ENCODE data around the gene TRIM23.

The TRIM23 gene

GRCh38 chr5:65651144-65651543 is 27.0 kb upstream of the TRIM23 start:
- no peaks in the 10 kb centered on the region for H3K27me3 ChIP-seq
- TF ChIP-seq, protein P1, sequence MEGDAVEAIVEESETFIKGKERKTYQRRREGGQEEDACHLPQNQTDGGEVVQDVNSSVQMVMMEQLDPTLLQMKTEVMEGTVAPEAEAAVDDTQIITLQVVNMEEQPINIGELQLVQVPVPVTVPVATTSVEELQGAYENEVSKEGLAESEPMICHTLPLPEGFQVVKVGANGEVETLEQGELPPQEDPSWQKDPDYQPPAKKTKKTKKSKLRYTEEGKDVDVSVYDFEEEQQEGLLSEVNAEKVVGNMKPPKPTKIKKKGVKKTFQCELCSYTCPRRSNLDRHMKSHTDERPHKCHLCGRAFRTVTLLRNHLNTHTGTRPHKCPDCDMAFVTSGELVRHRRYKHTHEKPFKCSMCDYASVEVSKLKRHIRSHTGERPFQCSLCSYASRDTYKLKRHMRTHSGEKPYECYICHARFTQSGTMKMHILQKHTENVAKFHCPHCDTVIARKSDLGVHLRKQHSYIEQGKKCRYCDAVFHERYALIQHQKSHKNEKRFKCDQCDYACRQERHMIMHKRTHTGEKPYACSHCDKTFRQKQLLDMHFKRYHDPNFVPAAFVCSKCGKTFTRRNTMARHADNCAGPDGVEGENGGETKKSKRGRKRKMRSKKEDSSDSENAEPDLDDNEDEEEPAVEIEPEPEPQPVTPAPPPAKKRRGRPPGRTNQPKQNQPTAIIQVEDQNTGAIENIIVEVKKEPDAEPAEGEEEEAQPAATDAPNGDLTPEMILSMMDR (IDR thresholded peaks at IDR 0.05): no peak
- H3K36me3 ChIP-seq: peaks cover 10 to 40% (median 16%) of the 10 kb centered on the region in 3 donors
- H3K27ac ChIP-seq: no peak overlapping the region
- no peaks in the 10 kb centered on the region for H3K9me3 ChIP-seq
- DNase-seq: no peak
- intact Hi-C loops (cut with DNase I; ENCODE audit: low total_unique reads): no loop called here
- H3K4me1 ChIP-seq: no peaks in the 10 kb centered on the region
- no peak overlapping the region for H3K4me3 ChIP-seq

DNA sequence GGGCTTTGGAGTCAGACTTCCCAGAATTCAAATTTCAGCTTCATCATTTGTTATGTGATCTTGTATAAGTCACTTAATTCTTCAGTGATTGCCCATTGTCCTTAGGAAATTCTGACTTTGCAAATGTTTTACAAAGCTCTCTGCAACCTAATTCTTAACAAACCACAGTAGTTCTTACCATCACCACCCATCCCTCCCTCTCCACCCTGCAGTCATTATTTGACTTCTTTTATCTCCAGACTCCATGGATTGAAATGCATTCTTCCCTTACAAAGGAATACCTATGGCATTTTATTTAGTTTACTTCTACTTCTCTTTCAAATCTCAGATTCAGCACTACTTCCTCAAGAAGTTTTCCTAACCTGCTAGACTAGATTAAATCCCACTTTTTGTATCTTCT is 23.8 kb upstream of the TRIM23 start:
- no peaks in the 10 kb centered on the region for H3K9me3 ChIP-seq
- TF ChIP-seq, protein P1 (IDR thresholded peaks at IDR 0.05): no peak
- DNase-seq: no peak
- no peak overlapping the region for H3K27ac ChIP-seq
- no peaks in the 10 kb centered on the region for H3K27me3 ChIP-seq
- no peak overlapping the region for H3K4me3 ChIP-seq
- H3K36me3 ChIP-seq: peaks cover 10 to 32% (median 16%) of the 10 kb centered on the region in 3 donors
- intact Hi-C loops (cut with DNase I; ENCODE audit: low total_unique reads): no loop called here
- H3K4me1 ChIP-seq: no peaks in the 10 kb centered on the region

DNA sequence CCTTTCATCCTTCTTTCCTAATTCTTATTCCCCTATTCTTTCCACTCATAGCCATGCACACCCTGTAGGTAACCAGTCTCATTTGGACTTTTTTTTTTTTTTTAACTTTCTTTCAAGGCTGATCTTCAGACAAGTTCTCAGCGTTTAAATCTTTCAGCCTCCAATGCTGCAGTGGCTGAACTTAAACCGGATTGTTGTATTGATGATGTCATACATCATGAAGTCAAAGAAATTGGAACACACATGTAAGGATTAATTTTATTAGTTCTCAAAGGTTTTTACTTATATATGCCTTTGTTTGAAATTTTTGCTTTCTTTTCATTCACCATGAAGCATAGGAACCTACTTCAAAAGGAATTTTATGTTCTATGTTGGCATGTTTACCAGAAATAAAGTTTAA is 22.8 kb upstream of the TRIM23 start:
- TF ChIP-seq, protein P1 (IDR thresholded peaks at IDR 0.05): no peak
- peaks cover 7 to 32% (median 16%) of the 10 kb centered on the region in 3 donors for H3K36me3 ChIP-seq
- intact Hi-C loops (cut with DNase I; ENCODE audit: low total_unique reads): no loop called here

GRCh38 chr5:65640240-65640639 is 16.1 kb upstream of the TRIM23 start:
- no peaks in the 10 kb centered on the region for H3K9me3 ChIP-seq
- H3K27me3 ChIP-seq: no peaks in the 10 kb centered on the region
- intact Hi-C loops (cut with DNase I; ENCODE audit: low total_unique reads): no loop called here
- TF ChIP-seq, protein P1 (IDR thresholded peaks at IDR 0.05): no peak
- no peak overlapping the region for H3K4me3 ChIP-seq
- no peak overlapping the region for H3K27ac ChIP-seq
- no peaks in the 10 kb centered on the region for H3K4me1 ChIP-seq
- peaks cover 41 to 50% (median 46%) of the 10 kb centered on the region in 3 donors for H3K36me3 ChIP-seq
- no peak for DNase-seq

More for the DNA sequence above, 22.8 kb upstream of the TRIM23 start:
- no peak for DNase-seq
- H3K4me3 ChIP-seq: no peak overlapping the region
- H3K4me1 ChIP-seq: no peaks in the 10 kb centered on the region
- H3K27ac ChIP-seq: no peak overlapping the region
- no peaks in the 10 kb centered on the region for H3K9me3 ChIP-seq
- no peaks in the 10 kb centered on the region for H3K27me3 ChIP-seq

DNA sequence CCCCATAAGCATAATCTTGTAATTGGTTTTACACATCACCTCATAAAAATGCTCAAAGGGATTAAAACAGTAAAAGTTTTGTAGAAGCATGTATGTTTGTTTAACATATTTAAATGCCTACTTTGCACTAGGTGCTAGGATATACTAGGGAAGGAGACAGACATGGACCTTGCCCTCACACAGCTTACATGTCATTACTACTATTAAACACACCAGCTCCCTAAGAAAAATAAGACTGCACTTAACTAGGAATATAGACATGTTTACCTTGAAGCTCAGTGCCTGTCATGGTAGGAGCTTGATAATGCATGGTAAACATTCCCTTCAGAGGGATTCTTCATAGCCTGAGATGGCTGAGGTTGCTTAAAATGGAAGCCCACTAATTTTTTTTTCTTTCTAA is 6.8 kb upstream of the TRIM23 start:
- DNase-seq: no peak
- intact Hi-C loops (cut with DNase I; ENCODE audit: low total_unique reads): no loop called here
- H3K27me3 ChIP-seq: no peaks in the 10 kb centered on the region
- peaks cover 0 to 9% (median 8%) of the 10 kb centered on the region in 4 donors for H3K4me1 ChIP-seq
- no peaks in the 10 kb centered on the region for H3K9me3 ChIP-seq
- TF ChIP-seq, protein P1 (IDR thresholded peaks at IDR 0.05): no peak
- no peak overlapping the region for H3K4me3 ChIP-seq
- H3K36me3 ChIP-seq: peaks cover 2 to 8% (median 4%) of the 10 kb centered on the region in 3 donors
- no peak overlapping the region for H3K27ac ChIP-seq

- H3K27me3 ChIP-seq: no peaks in the 10 kb centered on the region
- TF ChIP-seq, protein P1 (IDR thresholded peaks at IDR 0.05): no peak
- peaks cover 0 to 6% (median 0%) of the 10 kb centered on the region in 3 donors for H3K36me3 ChIP-seq
- H3K4me1 ChIP-seq: peaks cover 0 to 41% (median 32%) of the 10 kb centered on the region in 4 donors
- DNase-seq: no peak
- intact Hi-C loops (cut with DNase I; ENCODE audit: low total_unique reads): loop anchor here (10.0 kb wide), 3 partner anchors 99 to 519 kb away; partner anchors contain the start of genes ERBIN, NLN, SGTB and SREK1
- peak overlapping the region in 1 of 2 donors; percentile 93 for H3K27ac ChIP-seq
- H3K9me3 ChIP-seq: no peaks in the 10 kb centered on the region
- peak overlapping the region; percentile 85 to 89 for H3K4me3 ChIP-seq
Observed at GRCh38 chr5:65625743-65626142, 1.6 kb upstream of the TRIM23 start.

Data from tibial artery (tissue), 4 donors.